GM23338 (cell line): Measurements from ENCODE around the gene RBPMS2. TPM values are rescaled to one million over a fixed set of nuclear protein-coding genes. Genes with fewer than 3 reads are reported as not detected.

Source experiments
- ATAC-seq: fragments of 200-7000 bp; cut with Tn5 transposase; 3 replicates; pipeline ENCODE4 v1.9.1; 2020
- DNase-seq: peaks from one replicate; pipeline ENCODE4 v3.0.0-alpha.2; 2015; ENCODE audit warnings: low spot score
- H2AFZ ChIP-seq: fragments of 200-600 bp; sonication (generic); 2 replicates; pipeline ENCODE4 v1.8.0; 2016; ENCODE audit warnings: antibody characterized with exemption, mild to moderate bottlenecking, moderate library complexity
- H3F3A ChIP-seq: fragments of 200-600 bp; sonication (generic); replicated peaks from 2 replicates; pipeline ENCODE4 v1.8.0; 2017; ENCODE audit warnings: antibody characterized with exemption, mixed run types, low read depth
- H3K27ac ChIP-seq: fragments of 200-600 bp; sonication (generic); 2 replicates; pipeline ENCODE4 v1.6.1; 2016; ENCODE audit warnings: low read depth
- H3K27me3 ChIP-seq: fragments of 200-600 bp; sonication (generic); 2 replicates; pipeline ENCODE4 v1.8.0; 2016; ENCODE audit warnings: mild to moderate bottlenecking, mixed run types, moderate library complexity; ENCODE audit not compliant: insufficient read depth
- H3K36me3 ChIP-seq: fragments of 200-600 bp; sonication (generic); 2 replicates; pipeline ENCODE4 v1.8.0; 2016; ENCODE audit warnings: mild to moderate bottlenecking; ENCODE audit not compliant: insufficient read depth
- H3K4me1 ChIP-seq: fragments of 200-600 bp; sonication (generic); 2 replicates; pipeline ENCODE4 v1.8.0; 2016; ENCODE audit warnings: mild to moderate bottlenecking, moderate library complexity; ENCODE audit not compliant: insufficient read depth
- H3K4me2 ChIP-seq: fragments of 200-600 bp; sonication (generic); 2 replicates; pipeline ENCODE4 v1.7.1; 2017; ENCODE audit warnings: mixed run types
- H3K4me3 ChIP-seq: fragments of 200-600 bp; sonication (generic); 2 replicates; pipeline ENCODE4 v1.6.1; 2016; ENCODE audit warnings: mixed run types
- H3K79me2 ChIP-seq: fragments of 200-600 bp; sonication (generic); replicated peaks from 2 replicates; pipeline ENCODE4 v1.8.0; 2017; ENCODE audit warnings: mild to moderate bottlenecking; ENCODE audit not compliant: insufficient read depth
- H3K9me2 ChIP-seq: fragments of 200-600 bp; sonication (generic); 2 replicates; pipeline ENCODE4 v1.8.0; 2017; ENCODE audit not compliant: insufficient read depth
- H4K20me1 ChIP-seq: fragments of 200-600 bp; sonication (generic); replicated peaks from 2 replicates; pipeline ENCODE4 v1.8.0; 2017; ENCODE audit warnings: mild to moderate bottlenecking; ENCODE audit not compliant: insufficient read depth
- H3K27ac Mint-ChIP-seq: 2 replicates; pipeline ENCODE4 v1.8.0; 2020; ENCODE audit warnings: inconsistent platforms, mild to moderate bottlenecking, moderate library complexity, mixed read lengths
- H3K27me3 Mint-ChIP-seq: 3 replicates; pipeline ENCODE4 v1.8.0; 2022; ENCODE audit warnings: low read depth, mild to moderate bottlenecking, moderate library complexity, mixed read lengths, inconsistent platforms; ENCODE audit not compliant: insufficient read depth, poor library complexity
- H3K36me3 Mint-ChIP-seq: 3 replicates; pipeline ENCODE4 v1.8.0; 2021; ENCODE audit warnings: low read depth, mild to moderate bottlenecking, inconsistent platforms, moderate library complexity, mixed read lengths
- H3K4me1 Mint-ChIP-seq: 3 replicates; pipeline ENCODE4 v1.8.0; 2020; ENCODE audit warnings: mild to moderate bottlenecking, inconsistent platforms, mixed read lengths
- H3K4me3 Mint-ChIP-seq: 3 replicates; pipeline ENCODE4 v1.8.0; 2021; ENCODE audit warnings: moderate library complexity, mild to moderate bottlenecking, inconsistent platforms, mixed read lengths
- H3K9me3 Mint-ChIP-seq: 3 replicates; pipeline ENCODE4 v1.8.0; 2020; ENCODE audit warnings: moderate library complexity, mild to moderate bottlenecking, inconsistent platforms, mixed read lengths
- ETS1 ChIP-seq: IDR thresholded peaks from 2 replicates; pipeline ENCODE4 v1.6.1; 2016; ENCODE audit warnings: antibody characterized with exemption
- EZH2 ChIP-seq: fragments of 200-600 bp; sonication (generic); IDR thresholded peaks from one replicate; pipeline ENCODE4 v1.8.0; 2017; ENCODE audit warnings: antibody characterized with exemption, mild to moderate bottlenecking, low read depth; ENCODE audit not compliant: unreplicated experiment
- EZH2phosphoT487 ChIP-seq: fragments of 200-600 bp; sonication (generic); IDR thresholded peaks from one replicate; pipeline ENCODE4 v1.8.1; 2018; ENCODE audit warnings: antibody characterized with exemption; ENCODE audit not compliant: unreplicated experiment
- NANOG ChIP-seq: IDR thresholded peaks from 2 replicates; pipeline ENCODE4 v1.6.1; 2016; ENCODE audit warnings: antibody characterized with exemption, borderline replicate concordance
- POLR2AphosphoS5 ChIP-seq: IDR thresholded peaks from 2 replicates; pipeline ENCODE4 v1.6.1; 2016; ENCODE audit warnings: antibody characterized with exemption, low read depth
- REST ChIP-seq: IDR thresholded peaks from one replicate; pipeline ENCODE4 v1.6.1; 2018; ENCODE audit warnings: antibody characterized with exemption; ENCODE audit not compliant: unreplicated experiment
- STAT1 ChIP-seq: IDR thresholded peaks from one replicate; pipeline ENCODE4 v1.6.1; 2016; ENCODE audit warnings: antibody characterized with exemption; ENCODE audit not compliant: unreplicated experiment
- ZNF462 ChIP-seq: fragments of 250-450 bp; sonication (Bioruptor Pico); IDR thresholded peaks from 2 replicates; pipeline ENCODE4 v1.5.0; 2020; ENCODE audit warnings: mild to moderate bottlenecking, moderate library complexity
- polyA plus RNA-seq: library from polyadenylated mRNA; unstranded; fragments of >200 nt; fragmentation: Nextera tagmentation; extraction: Ambion mirVana; gene quantifications from 2 replicates; pipeline ENCODE4 v1.2.1, GENCODE V29; 2016
- total RNA-seq: library from RNA; depleted of rRNA; stranded (reverse); fragments of >200 nt; shearing (Covaris generic); gene quantifications from 2 replicates; pipeline ENCODE4 v1.2.3, GENCODE V29; 2014

The RBPMS2 gene
- total and polyA plus RNA-seq, 2 experiments from 2014 or later, result 53.3 to 171 TPM

GRCh38 chr15:64804619-64805018 is 29.2 kb upstream of the RBPMS2 start:
- Histone ChIP-seq H3K4me3 (no peak overlapping the region), H2AFZ (no peak overlapping the region), H3K27ac (no peak overlapping the region), H3K4me1 (peaks cover 24% of the 10 kb centered on the region), H3K27me3 (no peaks in the 10 kb centered on the region), H3K36me3 (peaks cover 4% of the 10 kb centered on the region; the same call in 1 of the 2 replicates), H3K4me2 (no peak overlapping the region), H3F3A (peaks cover 13% of the 10 kb centered on the region), H4K20me1 (no peaks in the 10 kb centered on the region), H3K9me2 (no peaks in the 10 kb centered on the region), H3K79me2 (no peaks in the 10 kb centered on the region)
- ATAC-seq (no peak), DNase-seq (no peak)
- H3K9me3 Mint-ChIP-seq, result peaks cover 10% of the 10 kb centered on the region; the same call in 2 of the 3 replicates
- H3K4me1 Mint-ChIP-seq, result peaks cover 33% of the 10 kb centered on the region
- no peak overlapping the region for H3K4me3 Mint-ChIP-seq
- TF ChIP-seq NANOG, result no peak
- TF ChIP-seq POLR2AphosphoS5, result no peak
- TF ChIP-seq ETS1, result no peak
- TF ChIP-seq STAT1, result no peak
- TF ChIP-seq REST, result no peak
- no peak for TF ChIP-seq EZH2phosphoT487
- TF ChIP-seq ZNF462, result no peak
- TF ChIP-seq EZH2, result no peak
- H3K27ac Mint-ChIP-seq, result no peak overlapping the region
- H3K27me3 Mint-ChIP-seq, result peaks cover 26% of the 10 kb centered on the region
- peaks cover 13% of the 10 kb centered on the region for H3K36me3 Mint-ChIP-seq
